Epithelial cell of esophagus (primary cell): ENCODE results near the gene GPR142.

Experiments
- DNase-seq: peaks from one replicate; pipeline ENCODE4 v3.0.0; 2010; ENCODE audit warnings: low read depth
- H3K4me3 ChIP-seq: 2 replicates; pipeline ENCODE4 v1.5.1; 2011; ENCODE audit warnings: mild to moderate bottlenecking, low read length, control low read depth
- CTCF ChIP-seq: IDR thresholded peaks from 2 replicates; pipeline ENCODE4 v1.5.1; 2011; ENCODE audit warnings: low read depth, mild to moderate bottlenecking, low read length, control low read depth, inconsistent platforms; ENCODE audit not compliant: insufficient read depth; ENCODE audit errors: missing control alignments

The GPR142 gene

GRCh38 chr17:74343526-74344284 lies 23.6 kb upstream of the GPR142 start:
- TF ChIP-seq CTCF, result no peak
- H3K4me3 ChIP-seq, result no peak overlapping the region
- no peak for DNase-seq

- TF ChIP-seq CTCF, result no peak
Observed at GRCh38 chr17:74344658-74345057, 22.6 kb upstream of the GPR142 start.

GRCh38 chr17:74345433-74346241 lies 21.7 kb upstream of the GPR142 start:
- DNase-seq, result peak; percentile 19
- TF ChIP-seq CTCF, result no peak
- H3K4me3 ChIP-seq, result no peak overlapping the region

More at GRCh38 chr17:74344658-74345057, 22.6 kb upstream of the GPR142 start:
- DNase-seq, result no peak
- no peak overlapping the region for H3K4me3 ChIP-seq

GRCh38 chr17:74347646-74348045 lies 19.7 kb upstream of the GPR142 start:
- H3K4me3 ChIP-seq, result no peak overlapping the region
- TF ChIP-seq CTCF, result no peak
- no peak for DNase-seq

- TF ChIP-seq CTCF, result no peak
- no peak for DNase-seq
- H3K4me3 ChIP-seq, result no peak overlapping the region
Observed at GRCh38 chr17:74349120-74349519, 18.2 kb upstream of the GPR142 start.

- TF ChIP-seq CTCF, result no peak
- no peak for DNase-seq
- H3K4me3 ChIP-seq, result no peak overlapping the region
Observed at GRCh38 chr17:74350486-74350885, 16.8 kb upstream of the GPR142 start.
